ENCODE data around the gene FAM120AOS. TPM values are rescaled to one million over a fixed set of nuclear protein-coding genes. Genes with fewer than 3 reads are reported as not detected.
A peak's percentile ranks its signal among the peaks of the same experiment; 100 is the strongest.

Gene FAM120AOS
- polyA plus RNA-seq, 1 donor, result 52.6 TPM

DNA sequence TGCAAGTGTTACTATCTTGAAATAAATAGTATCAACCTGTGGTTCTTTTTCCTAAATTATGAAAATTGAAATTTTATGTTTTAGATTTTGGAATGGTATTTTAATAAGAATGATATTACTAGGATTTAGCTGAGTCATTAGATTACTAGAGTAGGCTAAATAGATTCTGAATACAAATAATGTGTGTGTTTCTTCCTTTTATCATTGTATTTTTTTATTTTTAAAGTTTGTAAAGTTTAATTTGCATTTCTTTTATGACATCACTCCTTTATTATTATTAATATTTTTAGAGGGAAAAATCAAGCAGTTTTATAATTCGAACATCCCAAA lies 8.0 kb upstream of the FAM120AOS start:
- Histone ChIP-seq H3K4me3 (ENCODE audit: low read length) (no peak overlapping the region), H3K27ac (ENCODE audit: low read length) (no peak overlapping the region), H3K9me3 (ENCODE audit: control insufficient read depth, low read depth, low read length) (no peaks in the 10 kb centered on the region), H3K4me1 (ENCODE audit: control insufficient read depth, insufficient read depth, low read length) (peaks cover 46% of the 10 kb centered on the region), H3K36me3 (ENCODE audit: control insufficient read depth, insufficient read depth, low read length) (no peaks in the 10 kb centered on the region), H3K27me3 (ENCODE audit: control insufficient read depth, insufficient read depth, low read length) (no peaks in the 10 kb centered on the region)
- DNase-seq, result no peak
- no CpG with 5 or more reads among the region's 1 CpG for WGBS (ENCODE audit: insufficient coverage, low lambda C conversion rate)

DNA sequence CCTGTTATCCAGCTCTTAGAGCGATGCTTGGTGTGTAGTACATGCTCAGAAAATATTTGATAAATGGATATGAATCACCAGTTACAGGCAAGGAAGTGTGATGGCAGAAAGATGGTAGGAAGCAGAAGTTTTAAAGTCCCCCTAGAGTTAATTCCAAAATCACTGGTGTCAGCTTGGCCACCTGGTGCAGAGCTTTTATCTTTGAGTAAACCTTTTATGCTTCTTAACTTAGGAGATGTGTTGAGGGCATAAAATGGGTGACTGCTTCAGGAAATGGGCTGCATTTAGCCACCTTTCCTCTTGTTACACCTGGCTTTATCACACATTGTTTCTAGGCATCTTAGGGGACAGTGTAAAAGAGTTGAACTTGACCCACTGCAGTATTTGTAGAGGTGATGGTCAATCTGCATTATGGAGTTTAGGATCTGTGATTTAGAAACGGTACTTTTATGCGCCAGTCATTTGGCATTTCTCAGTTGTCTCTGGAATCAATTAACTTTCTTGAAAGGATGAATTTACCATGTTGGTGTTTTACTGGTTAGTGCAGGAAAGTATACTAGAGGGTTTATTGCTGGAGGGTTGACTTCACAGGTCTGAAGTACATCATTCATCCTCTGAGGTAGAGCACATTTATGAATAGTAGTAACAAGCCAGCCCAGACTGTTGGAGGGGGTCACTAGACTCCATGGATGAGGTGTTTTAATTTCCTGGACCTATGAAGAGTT lies 7.5 kb upstream of the FAM120AOS start:
- H3K4me1 ChIP-seq (ENCODE audit: control insufficient read depth, insufficient read depth, low read length), result peaks cover 45% of the 10 kb centered on the region
- no peak overlapping the region for H3K4me3 ChIP-seq (ENCODE audit: low read length)
- H3K36me3 ChIP-seq (ENCODE audit: control insufficient read depth, insufficient read depth, low read length), result no peaks in the 10 kb centered on the region
- WGBS (ENCODE audit: insufficient coverage, low lambda C conversion rate), result 87% methylated on average over 3 of the region's 3 CpGs
- H3K9me3 ChIP-seq (ENCODE audit: control insufficient read depth, low read depth, low read length), result no peaks in the 10 kb centered on the region
- H3K27ac ChIP-seq (ENCODE audit: low read length), result no peak overlapping the region
- no peak for DNase-seq
- H3K27me3 ChIP-seq (ENCODE audit: control insufficient read depth, insufficient read depth, low read length), result no peaks in the 10 kb centered on the region

DNA sequence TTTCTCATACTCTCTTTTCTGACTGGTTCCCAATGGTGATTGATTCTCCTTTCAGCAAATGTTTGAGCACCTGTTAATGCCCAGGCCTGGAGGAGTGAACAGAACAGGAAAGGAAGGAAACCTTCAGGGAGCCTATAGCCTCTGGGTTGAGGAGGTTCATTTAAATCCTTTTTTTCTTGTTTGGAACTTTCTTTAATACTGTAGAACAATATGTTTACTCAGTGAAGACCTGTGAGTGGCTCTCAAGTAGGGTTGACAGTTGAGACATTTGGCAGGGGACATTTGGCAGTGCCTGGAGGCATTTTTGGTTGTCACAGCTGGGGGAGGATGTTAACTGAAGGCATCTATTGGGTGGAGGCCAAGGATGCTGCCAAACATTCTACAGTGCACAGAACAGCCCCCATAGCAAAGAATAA lies 6.1 kb upstream of the FAM120AOS start:
- no peak overlapping the region for H3K27ac ChIP-seq (ENCODE audit: low read length)

DNA sequence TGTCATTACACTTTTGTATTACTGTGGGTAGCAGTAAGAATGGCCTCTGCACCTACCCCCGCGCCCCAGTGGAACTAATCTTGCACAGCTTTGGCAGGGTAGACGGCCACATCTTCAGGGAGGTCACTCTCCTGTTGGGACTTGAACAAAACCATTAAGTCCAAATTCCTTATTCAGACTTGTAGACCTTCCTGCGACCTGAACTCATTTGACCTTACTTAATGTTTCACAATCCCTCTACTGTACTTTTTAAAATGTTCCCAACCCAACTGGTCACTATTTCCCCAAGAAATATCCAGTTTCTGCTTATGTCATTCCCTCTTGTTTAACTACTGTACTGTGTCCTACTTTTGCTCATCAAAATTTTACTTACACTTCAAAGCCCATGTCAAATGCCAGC lies 5.3 kb upstream of the FAM120AOS start:
- no peaks in the 10 kb centered on the region for H3K36me3 ChIP-seq (ENCODE audit: control insufficient read depth, insufficient read depth, low read length)
- no peaks in the 10 kb centered on the region for H3K9me3 ChIP-seq (ENCODE audit: control insufficient read depth, low read depth, low read length)
- H3K4me1 ChIP-seq (ENCODE audit: control insufficient read depth, insufficient read depth, low read length), result peaks cover 35% of the 10 kb centered on the region
- DNase-seq, result no peak
- no peak overlapping the region for H3K27ac ChIP-seq (ENCODE audit: low read length)
- no peak overlapping the region for H3K4me3 ChIP-seq (ENCODE audit: low read length)
- WGBS (ENCODE audit: insufficient coverage, low lambda C conversion rate), result no CpG with 5 or more reads among the region's 4 CpGs
- H3K27me3 ChIP-seq (ENCODE audit: control insufficient read depth, insufficient read depth, low read length), result no peaks in the 10 kb centered on the region

More for the DNA sequence above, 6.1 kb upstream of the FAM120AOS start:
- Histone ChIP-seq H3K4me3 (ENCODE audit: low read length) (no peak overlapping the region), H3K9me3 (ENCODE audit: control insufficient read depth, low read depth, low read length) (no peaks in the 10 kb centered on the region), H3K27me3 (ENCODE audit: control insufficient read depth, insufficient read depth, low read length) (no peaks in the 10 kb centered on the region), H3K36me3 (ENCODE audit: control insufficient read depth, insufficient read depth, low read length) (no peaks in the 10 kb centered on the region), H3K4me1 (ENCODE audit: control insufficient read depth, insufficient read depth, low read length) (peaks cover 40% of the 10 kb centered on the region)
- no peak for DNase-seq

DNA sequence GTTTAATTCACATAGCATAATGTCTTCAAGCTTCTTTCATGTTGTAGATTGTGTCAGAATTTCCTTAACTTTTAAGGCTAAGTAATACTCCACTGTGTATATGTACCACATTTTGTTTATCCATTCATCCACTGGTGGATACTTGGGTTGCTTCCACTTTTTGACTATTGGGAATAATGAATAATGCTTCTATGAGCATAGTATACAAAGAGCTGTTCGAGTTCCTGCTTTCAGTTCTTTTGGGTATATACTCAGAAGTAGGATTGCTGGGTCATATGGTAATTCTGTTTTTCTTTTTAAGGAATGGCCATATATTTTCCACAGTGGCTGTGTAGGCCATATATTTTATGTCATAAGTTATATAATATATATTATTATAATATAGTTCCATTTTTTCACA lies 3.6 kb upstream of the FAM120AOS start:
- peaks cover 35% of the 10 kb centered on the region for H3K4me1 ChIP-seq (ENCODE audit: control insufficient read depth, insufficient read depth, low read length)
- no peak for DNase-seq
- H3K36me3 ChIP-seq (ENCODE audit: control insufficient read depth, insufficient read depth, low read length), result no peaks in the 10 kb centered on the region
- H3K27ac ChIP-seq (ENCODE audit: low read length), result peak overlapping the region; percentile 62
- H3K9me3 ChIP-seq (ENCODE audit: control insufficient read depth, low read depth, low read length), result no peaks in the 10 kb centered on the region
- H3K4me3 ChIP-seq (ENCODE audit: low read length), result no peak overlapping the region
- no peaks in the 10 kb centered on the region for H3K27me3 ChIP-seq (ENCODE audit: control insufficient read depth, insufficient read depth, low read length)
- no CpG with 5 or more reads among the region's 1 CpG for WGBS (ENCODE audit: insufficient coverage, low lambda C conversion rate)

DNA sequence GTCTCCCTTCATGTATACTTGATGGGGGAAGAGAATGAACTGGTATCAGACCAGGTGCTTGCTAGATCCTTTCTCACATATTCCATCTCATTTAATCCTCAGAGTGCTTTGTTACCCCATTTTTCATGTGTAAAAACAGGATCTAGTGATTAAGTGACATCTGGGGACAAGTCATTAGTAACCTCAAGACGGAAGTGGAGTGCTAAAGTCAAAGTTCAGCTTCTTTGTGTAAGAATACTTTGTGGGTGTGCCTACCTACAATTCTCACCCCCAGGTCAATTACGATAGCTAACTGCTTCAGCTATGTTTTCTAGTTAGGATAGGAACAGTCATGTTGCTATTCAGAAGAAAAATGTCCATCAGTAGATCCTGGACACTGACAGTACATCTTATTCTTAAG lies 3.1 kb upstream of the FAM120AOS start:
- WGBS (ENCODE audit: insufficient coverage, low lambda C conversion rate), result no CpG with 5 or more reads among the region's 2 CpGs
- Histone ChIP-seq H3K36me3 (ENCODE audit: control insufficient read depth, insufficient read depth, low read length) (no peaks in the 10 kb centered on the region), H3K9me3 (ENCODE audit: control insufficient read depth, low read depth, low read length) (no peaks in the 10 kb centered on the region), H3K27me3 (ENCODE audit: control insufficient read depth, insufficient read depth, low read length) (no peaks in the 10 kb centered on the region), H3K4me3 (ENCODE audit: low read length) (no peak overlapping the region), H3K4me1 (ENCODE audit: control insufficient read depth, insufficient read depth, low read length) (peaks cover 35% of the 10 kb centered on the region), H3K27ac (ENCODE audit: low read length) (peak overlapping the region; percentile 62)
- peak; percentile 67 to 83 for DNase-seq

DNA sequence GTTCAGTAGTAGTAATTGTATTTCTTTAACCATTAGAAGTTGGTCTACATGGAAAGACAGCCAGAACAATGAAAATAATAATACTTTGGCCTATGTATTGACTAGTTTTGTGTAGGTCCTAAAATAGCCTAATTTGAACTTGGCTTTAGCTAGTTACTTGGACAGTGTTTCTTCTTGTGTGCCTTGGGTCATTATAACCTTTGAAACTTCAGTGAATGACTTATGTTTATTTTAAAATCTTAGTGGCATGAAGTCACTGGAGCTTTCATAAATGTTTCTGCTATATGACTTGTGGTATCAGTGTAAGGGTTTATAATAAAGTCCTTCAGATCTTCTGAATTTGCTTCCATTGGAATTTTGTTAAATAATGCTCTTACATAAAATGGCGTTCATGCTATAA lies 2.6 kb upstream of the FAM120AOS start:
- no CpG with 5 or more reads among the region's 1 CpG for WGBS (ENCODE audit: insufficient coverage, low lambda C conversion rate)
- Histone ChIP-seq H3K27me3 (ENCODE audit: control insufficient read depth, insufficient read depth, low read length) (no peaks in the 10 kb centered on the region), H3K4me3 (ENCODE audit: low read length) (no peak overlapping the region), H3K27ac (ENCODE audit: low read length) (peak overlapping the region; percentile 62), H3K9me3 (ENCODE audit: control insufficient read depth, low read depth, low read length) (no peaks in the 10 kb centered on the region), H3K36me3 (ENCODE audit: control insufficient read depth, insufficient read depth, low read length) (no peaks in the 10 kb centered on the region), H3K4me1 (ENCODE audit: control insufficient read depth, insufficient read depth, low read length) (peaks cover 32% of the 10 kb centered on the region)
- peak in 1 of 2 donors; percentile 49 for DNase-seq

DNA sequence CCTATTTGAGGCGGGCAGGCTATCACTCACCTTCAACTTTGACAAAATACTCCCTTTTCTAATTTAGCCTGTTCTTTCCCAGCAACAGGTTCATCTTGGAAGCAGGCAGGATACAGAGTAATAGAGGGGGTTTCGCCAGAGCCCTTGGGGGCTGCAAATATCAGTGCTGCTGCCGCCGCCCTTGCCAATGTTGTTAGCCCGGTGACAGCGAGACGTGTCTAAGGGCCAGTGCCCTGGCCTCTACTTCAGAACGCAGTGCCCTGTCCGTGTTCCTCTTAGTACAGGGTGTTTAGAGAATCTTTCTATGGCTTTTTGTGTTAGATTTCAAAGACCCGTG lies 703 bp downstream of the FAM120AOS start:
- WGBS (ENCODE audit: insufficient coverage, low lambda C conversion rate), result no CpG with 5 or more reads among the region's 10 CpGs
- H3K4me1 ChIP-seq (ENCODE audit: control insufficient read depth, insufficient read depth, low read length), result peaks cover 27% of the 10 kb centered on the region

DNA sequence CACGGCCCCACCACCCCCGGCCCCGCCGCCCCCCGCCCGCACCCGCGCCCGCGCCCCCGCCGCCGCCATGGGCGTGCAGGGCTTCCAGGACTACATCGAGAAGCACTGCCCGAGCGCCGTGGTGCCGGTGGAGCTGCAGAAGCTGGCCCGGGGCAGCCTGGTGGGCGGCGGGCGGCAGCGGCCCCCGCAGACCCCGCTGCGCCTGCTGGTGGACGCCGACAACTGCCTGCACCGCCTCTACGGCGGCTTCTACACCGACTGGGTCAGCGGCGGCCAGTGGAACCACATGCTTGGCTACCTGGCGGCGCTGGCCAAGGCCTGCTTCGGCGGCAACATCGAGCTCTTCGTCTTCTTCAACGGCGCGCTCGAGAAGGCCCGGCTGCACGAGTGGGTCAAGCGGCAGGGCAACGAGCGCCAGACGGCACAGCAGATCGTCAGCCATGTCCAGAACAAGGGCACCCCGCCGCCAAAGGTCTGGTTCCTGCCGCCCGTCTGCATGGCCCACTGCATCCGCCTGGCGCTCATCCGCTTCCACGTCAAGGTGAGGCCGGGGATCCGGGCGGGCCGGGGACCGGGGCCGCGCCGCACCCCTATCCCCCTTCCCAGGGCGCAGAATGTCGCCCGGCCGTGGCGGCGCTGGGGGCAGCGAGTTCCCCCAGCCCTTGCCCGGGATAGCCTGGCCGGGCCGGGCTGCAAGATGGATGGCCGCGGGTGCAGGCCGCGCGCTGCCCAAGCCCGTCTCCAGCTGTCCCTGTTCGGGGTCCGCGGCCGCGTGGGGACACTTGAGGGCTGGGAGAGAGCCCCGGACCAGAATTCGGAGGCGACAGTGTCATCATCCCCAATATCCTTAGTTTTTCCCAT lies 1.3 kb downstream of the FAM120AOS start:
- no CpG with 5 or more reads among the region's 92 CpGs for WGBS (ENCODE audit: insufficient coverage, low lambda C conversion rate)
- H3K4me1 ChIP-seq (ENCODE audit: control insufficient read depth, insufficient read depth, low read length), result peaks cover 22% of the 10 kb centered on the region

More for the DNA sequence above, 703 bp downstream of the FAM120AOS start:
- Histone ChIP-seq H3K27ac (ENCODE audit: low read length) (peak overlapping the region; percentile 85), H3K36me3 (ENCODE audit: control insufficient read depth, insufficient read depth, low read length) (peaks cover 9% of the 10 kb centered on the region), H3K4me3 (ENCODE audit: low read length) (peak overlapping the region; percentile 94), H3K27me3 (ENCODE audit: control insufficient read depth, insufficient read depth, low read length) (no peaks in the 10 kb centered on the region), H3K9me3 (ENCODE audit: control insufficient read depth, low read depth, low read length) (no peaks in the 10 kb centered on the region)
- DNase-seq, result no peak

DNA sequence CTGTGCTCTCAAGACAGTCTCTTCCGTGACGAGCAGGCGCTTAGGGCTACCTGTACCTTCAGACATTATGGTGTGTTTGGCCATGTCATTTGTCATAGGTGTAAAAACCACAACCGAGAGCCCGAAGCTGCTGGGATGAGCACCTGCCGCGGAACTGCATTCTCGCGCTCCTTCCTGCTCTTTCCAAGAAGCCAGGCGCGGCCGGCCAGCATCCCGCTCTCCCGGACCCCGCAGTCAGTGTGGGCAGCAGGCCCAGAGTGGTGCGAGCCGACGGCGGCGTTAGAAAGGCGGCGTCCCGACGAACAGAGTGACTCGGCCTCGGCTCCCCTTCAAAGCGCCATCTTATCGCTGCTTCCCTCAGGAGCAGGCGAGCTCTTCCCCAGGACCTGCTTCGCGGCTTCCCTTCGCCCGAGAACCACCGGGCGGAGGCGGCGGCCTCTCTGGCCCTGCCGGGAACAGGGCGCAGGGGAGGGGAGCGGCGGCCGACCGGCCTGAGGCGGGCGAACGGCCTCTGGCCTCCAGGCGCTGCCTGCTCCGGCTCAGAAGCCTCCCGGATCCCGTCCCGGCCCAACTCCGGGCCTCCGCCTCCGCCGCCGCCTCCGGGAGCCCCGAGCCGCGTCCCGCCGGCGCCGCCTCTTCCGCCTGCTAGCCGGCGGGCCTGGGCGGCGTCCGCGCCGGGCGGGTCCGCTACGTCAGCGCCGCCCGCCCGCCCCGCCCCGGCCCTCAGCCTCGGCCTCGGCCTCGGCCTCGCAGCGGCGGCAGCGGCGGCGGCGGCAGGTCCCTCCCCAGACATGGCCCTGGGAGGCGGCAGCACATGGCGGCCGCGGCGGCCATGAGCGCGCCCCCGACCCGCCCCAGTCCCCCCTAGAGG lies 2.2 kb downstream of the FAM120AOS start, which contains the start of gene FAM120A:
Gene FAM120A (plus strand): TSS at position 741 of the 871 bp plus-strand sequence. CDS start 231 bp downstream, outside the sequence.
- Histone ChIP-seq H3K36me3 (ENCODE audit: control insufficient read depth, insufficient read depth, low read length) (peaks cover 22% of the 10 kb centered on the region), H3K4me1 (ENCODE audit: control insufficient read depth, insufficient read depth, low read length) (peaks cover 13% of the 10 kb centered on the region), H3K4me3 (ENCODE audit: low read length) (peak within 1 kb of the TSS; percentile 94), H3K27ac (ENCODE audit: low read length) (peak within 1 kb of the TSS; percentile 86), H3K9me3 (ENCODE audit: control insufficient read depth, low read depth, low read length) (no peaks in the 10 kb centered on the region), H3K27me3 (ENCODE audit: control insufficient read depth, insufficient read depth, low read length) (no peaks in the 10 kb centered on the region)
- DNase-seq, result peak; percentile 79 to 92
- WGBS (ENCODE audit: insufficient coverage, low lambda C conversion rate), result no CpG with 5 or more reads among the region's 100 CpGs

More for the DNA sequence above, 1.3 kb downstream of the FAM120AOS start:
- Histone ChIP-seq H3K4me3 (ENCODE audit: low read length) (peak overlapping the region; percentile 94), H3K9me3 (ENCODE audit: control insufficient read depth, low read depth, low read length) (no peaks in the 10 kb centered on the region), H3K36me3 (ENCODE audit: control insufficient read depth, insufficient read depth, low read length) (peaks cover 15% of the 10 kb centered on the region), H3K27ac (ENCODE audit: low read length) (peak overlapping the region; percentile 85), H3K27me3 (ENCODE audit: control insufficient read depth, insufficient read depth, low read length) (no peaks in the 10 kb centered on the region)
- peak in 1 of 2 donors; percentile 60 for DNase-seq

All from large intestine (tissue), 3 donors.